Activated B cell treated with CpG ODN at 0.5 μM for 24 hours (primary cell): ENCODE data around the gene SYT5. TPM values are rescaled to one million over a fixed set of nuclear protein-coding genes. Genes with fewer than 3 reads are reported as not detected.

Experiments
- ATAC-seq: fragments of 200-7000 bp; cut with Tn5 transposase; one replicate; pipeline ENCODE4 v1.10.0; 2021; ENCODE audit warnings: low read depth, mild to moderate bottlenecking, moderate library complexity
- CTCF ChIA-PET: fragments of 350-600 bp; sonication (Branson Sonifier 250); formaldehyde crosslinking; loops from one replicate; lab custom pipeline; 2021; ENCODE audit warnings: antibody characterized with exemption; lab: Charles Lee
- POLR2A ChIA-PET: fragments of 350-600 bp; sonication (Branson Sonifier 250); formaldehyde crosslinking; loops from one replicate; lab custom pipeline; 2021; ENCODE audit warnings: antibody characterized with exemption; lab: Charles Lee
- DNase-seq: peaks from one replicate; pipeline ENCODE4 v3.0.0; 2022
- H3K27ac Mint-ChIP-seq: one replicate; pipeline ENCODE4 v1.8.0; 2020; ENCODE audit warnings: mixed read lengths
- H3K27me3 Mint-ChIP-seq: one replicate; pipeline ENCODE4 v1.8.0; 2021; ENCODE audit warnings: mixed read lengths
- H3K36me3 Mint-ChIP-seq: one replicate; pipeline ENCODE4 v1.8.0; 2021; ENCODE audit warnings: low read depth, mixed read lengths
- H3K4me1 Mint-ChIP-seq: one replicate; pipeline ENCODE4 v1.8.0; 2021; ENCODE audit warnings: mixed read lengths
- H3K4me3 Mint-ChIP-seq: one replicate; pipeline ENCODE4 v1.8.0; 2020; ENCODE audit warnings: mild to moderate bottlenecking, mixed read lengths
- H3K9me3 Mint-ChIP-seq: one replicate; pipeline ENCODE4 v1.8.0; 2020; ENCODE audit warnings: mixed read lengths
- CTCF ChIP-seq: fragments of 200-600 bp; IDR thresholded peaks from one replicate; pipeline ENCODE4 v1.8.0; 2022; ENCODE audit warnings: antibody characterized with exemption, mild to moderate bottlenecking
- intact Hi-C: fragments of 100-400 bp; cut with micrococcal nuclease; formaldehyde crosslinking; loops from one replicate; pipeline ENCODE4 v1.15.1; 2024
- total RNA-seq: library from RNA; stranded (reverse); gene quantifications from 2 replicates; pipeline ENCODE4 v1.2.3, GENCODE V29; 2022

Gene SYT5
- total RNA-seq, 1 donor from 2014 or later = not detected

- ChIA-PET POLR2A (no interaction called here), CTCF (interaction anchor here (0.7 kb wide), 1 partner anchor 13 kb away, joined by 3 read pairs; no protein-coding TSS in a partner anchor)
- ATAC-seq = no peak
- Mint-ChIP-seq H3K9me3 (peaks cover 4% of the 10 kb centered on the region), H3K4me3 (no peak overlapping the region), H3K4me1 (peaks cover 5% of the 10 kb centered on the region), H3K27ac (no peak overlapping the region), H3K36me3 (no peaks in the 10 kb centered on the region), H3K27me3 (peaks cover 45% of the 10 kb centered on the region)
- intact Hi-C loops = no loop called here
- no peak for DNase-seq
- TF ChIP-seq CTCF = no peak
These were observed 32.4 kb downstream of the SYT5 start for GRCh38 chr19:55147545-55148251.

- Mint-ChIP-seq H3K4me3 (no peak overlapping the region), H3K36me3 (no peaks in the 10 kb centered on the region), H3K9me3 (peaks cover 4% of the 10 kb centered on the region), H3K27ac (no peak overlapping the region), H3K27me3 (peaks cover 46% of the 10 kb centered on the region), H3K4me1 (peaks cover 2% of the 10 kb centered on the region)
- no peak for TF ChIP-seq CTCF
- no peak for ATAC-seq
- ChIA-PET POLR2A (interaction anchor here (0.7 kb wide), 1 partner anchor 261 kb away, joined by 9 read pairs; the partner anchor contains the start of gene UBE2S), CTCF (no interaction called here)
- no peak for DNase-seq
- intact Hi-C loops = no loop called here
These were observed 33.3 kb downstream of the SYT5 start for GRCh38 chr19:55146705-55147273.

GRCh38 chr19:55146078-55146704 is 33.9 kb downstream of the SYT5 start:
- Mint-ChIP-seq H3K27ac (no peak overlapping the region), H3K27me3 (peaks cover 49% of the 10 kb centered on the region), H3K36me3 (no peaks in the 10 kb centered on the region), H3K4me3 (no peak overlapping the region), H3K9me3 (no peaks in the 10 kb centered on the region), H3K4me1 (peaks cover 4% of the 10 kb centered on the region)
- intact Hi-C loops = no loop called here
- POLR2A ChIA-PET = interaction anchor here (0.6 to 0.7 kb wide), 2 partner anchors 21 to 261 kb away, joined by 3 to 9 read pairs; partner anchors contain the start of gene UBE2S
- no peak for TF ChIP-seq CTCF
- no peak for ATAC-seq
- CTCF ChIA-PET = no interaction called here
- no peak for DNase-seq

GRCh38 chr19:55145232-55145631 is 34.9 kb downstream of the SYT5 start:
- CTCF ChIA-PET = no interaction called here
- Mint-ChIP-seq H3K4me1 (peaks cover 6% of the 10 kb centered on the region), H3K27me3 (peaks cover 54% of the 10 kb centered on the region), H3K9me3 (no peaks in the 10 kb centered on the region), H3K36me3 (no peaks in the 10 kb centered on the region), H3K27ac (no peak overlapping the region), H3K4me3 (no peak overlapping the region)
- no peak for DNase-seq
- intact Hi-C loops = no loop called here
- POLR2A ChIA-PET = no interaction called here
- ATAC-seq = no peak
- TF ChIP-seq CTCF = no peak

- CTCF ChIA-PET = interaction anchor here (0.7 to 6.1 kb wide), 21 partner anchors 24 to 530 kb away, joined by 3 to 82 read pairs (median 5); partner anchors contain the start of genes KMT5C, NAT14, PPP1R12C and TMEM238
- DNase-seq = no peak
These were observed 38.4 kb downstream of the SYT5 start for GRCh38 chr19:55141696-55142095.

More at GRCh38 chr19:55141696-55142095, 38.4 kb downstream of the SYT5 start:
- Mint-ChIP-seq H3K27me3 (peaks cover 51% of the 10 kb centered on the region), H3K27ac (no peak overlapping the region), H3K4me3 (no peak overlapping the region), H3K36me3 (no peaks in the 10 kb centered on the region), H3K4me1 (peaks cover 6% of the 10 kb centered on the region), H3K9me3 (no peaks in the 10 kb centered on the region)
- intact Hi-C loops = loop anchor here (1.0 to 5.0 kb wide), 5 partner anchors 161 to 491 kb away; no protein-coding TSS in a partner anchor
- POLR2A ChIA-PET = interaction anchor here (0.7 to 1.4 kb wide), 8 partner anchors 24 to 1173 kb away, joined by 3 to 13 read pairs (median 4); partner anchors contain the start of genes PPP1R12C and ZNF628
- TF ChIP-seq CTCF = no peak
- ATAC-seq = no peak
